Neural cell (in vitro differentiated cells): Measurements from ENCODE around the gene GAL. TPM values are rescaled to one million over a fixed set of nuclear protein-coding genes. Genes with fewer than 3 reads are reported as not detected.

Source experiments
- H2AFZ ChIP-seq: fragments of 200-600, 300-800 bp; sonication (generic), shearing (Covaris generic); 2 replicates; pipeline ENCODE4 v1.6.0; 2014; ENCODE audit warnings: low read depth, mild to moderate bottlenecking, antibody characterized with exemption, low read length, moderate library complexity
- H3F3A ChIP-seq: fragments of 200-600 bp; shearing (Covaris generic); 2 replicates; pipeline ENCODE4 v1.6.1; 2016; ENCODE audit warnings: mild to moderate bottlenecking, moderate library complexity, mixed read lengths, antibody characterized with exemption, low read length; ENCODE audit not compliant: insufficient read depth, poor library complexity, severe bottlenecking
- H3K27ac ChIP-seq: fragments of 200-600, 300-800 bp; sonication (generic), shearing (Covaris generic); 2 replicates; pipeline ENCODE4 v1.5.1; 2014; ENCODE audit warnings: mild to moderate bottlenecking, low read length, moderate library complexity
- H3K27me3 ChIP-seq: fragments of 300-800, 200-600 bp; sonication (generic), shearing (Covaris generic); 2 replicates; pipeline ENCODE4 v1.6.0; 2014; ENCODE audit warnings: mild to moderate bottlenecking, low read depth, low read length, moderate library complexity; ENCODE audit not compliant: insufficient read depth
- H3K36me3 ChIP-seq: fragments of 300-800, 200-600 bp; sonication (generic), shearing (Covaris generic); 2 replicates; pipeline ENCODE4 v1.5.1; 2014; ENCODE audit warnings: mild to moderate bottlenecking, antibody characterized with exemption, low read length, moderate library complexity; ENCODE audit not compliant: insufficient read depth
- H3K4me2 ChIP-seq: fragments of 300-800, 200-600 bp; sonication (generic), shearing (Covaris generic); 2 replicates; pipeline ENCODE4 v1.6.0; 2014; ENCODE audit warnings: mild to moderate bottlenecking, low read length
- H3K4me3 ChIP-seq: fragments of 300-800, 200-600 bp; sonication (generic), shearing (Covaris generic); 2 replicates; pipeline ENCODE4 v1.5.1; 2014; ENCODE audit warnings: mild to moderate bottlenecking, low read length, moderate library complexity
- H3K79me2 ChIP-seq: fragments of 200-600 bp; shearing (Covaris generic); replicated peaks from 2 replicates; pipeline ENCODE4 v1.6.0; 2014; ENCODE audit warnings: mild to moderate bottlenecking, low read length, moderate library complexity; ENCODE audit not compliant: insufficient read depth
- H3K9ac ChIP-seq: fragments of 300-800, 200-600 bp; sonication (generic), shearing (Covaris generic); 2 replicates; pipeline ENCODE4 v1.6.1; 2016; ENCODE audit warnings: mild to moderate bottlenecking, low read length, mixed read lengths
- H3K9me2 ChIP-seq: fragments of 200-600 bp; shearing (Covaris generic); 2 replicates; pipeline ENCODE4 v1.6.1; 2016; ENCODE audit warnings: mild to moderate bottlenecking, low read length, mixed read lengths; ENCODE audit not compliant: insufficient read depth
- H3K9me3 ChIP-seq: fragments of 200-600, 300-800 bp; sonication (generic), shearing (Covaris generic); 2 replicates; pipeline ENCODE4 v1.6.1; 2016; ENCODE audit warnings: mild to moderate bottlenecking, mixed run types, low read length, moderate library complexity, mixed read lengths
- H4K20me1 ChIP-seq: fragments of 200-600 bp; shearing (Covaris generic); 2 replicates; pipeline ENCODE4 v1.6.1; 2016; ENCODE audit warnings: mild to moderate bottlenecking, mixed run types; ENCODE audit not compliant: insufficient read depth
- CTCF ChIP-seq: fragments of 450-650 bp; IDR thresholded peaks from 2 replicates; pipeline ENCODE4 v1.5.1; 2014; ENCODE audit warnings: antibody characterized with exemption, mild to moderate bottlenecking, moderate library complexity; ENCODE audit not compliant: poor library complexity, severe bottlenecking
- EP300 ChIP-seq: fragments of 450-650 bp; conservative IDR thresholded peaks from 2 replicates; pipeline ENCODE4 v1.6.1; 2014; ENCODE audit warnings: antibody characterized with exemption, mild to moderate bottlenecking, moderate library complexity; ENCODE audit not compliant: poor library complexity, severe bottlenecking
- EZH2 ChIP-seq: fragments of 200-600, 300-800 bp; shearing (Covaris generic), sonication (generic); IDR thresholded peaks from 2 replicates; pipeline ENCODE4 v1.6.1; 2014; ENCODE audit warnings: antibody characterized with exemption, low read length, borderline replicate concordance, mild to moderate bottlenecking; ENCODE audit not compliant: insufficient read depth, poor library complexity, severe bottlenecking
- MXI1 ChIP-seq: fragments of 450-650 bp; conservative IDR thresholded peaks from 2 replicates; pipeline ENCODE4 v1.6.1; 2014; ENCODE audit warnings: antibody characterized with exemption, mild to moderate bottlenecking; ENCODE audit not compliant: poor library complexity, severe bottlenecking
- POLR2AphosphoS5 ChIP-seq: IDR thresholded peaks from 2 replicates; pipeline ENCODE4 v1.6.1; 2012
- RAD21 ChIP-seq: fragments of 450-650 bp; conservative IDR thresholded peaks from 2 replicates; pipeline ENCODE4 v1.6.1; 2014; ENCODE audit warnings: antibody characterized with exemption, mild to moderate bottlenecking, moderate library complexity
- SMC3 ChIP-seq: fragments of 450-650 bp; conservative IDR thresholded peaks from 2 replicates; pipeline ENCODE4 v1.6.1; 2014; ENCODE audit warnings: antibody characterized with exemption, mild to moderate bottlenecking, moderate library complexity; ENCODE audit not compliant: poor library complexity
- TAF1 ChIP-seq: IDR thresholded peaks from 2 replicates; pipeline ENCODE4 v1.6.1; 2012; ENCODE audit warnings: low read depth
- polyA plus RNA-seq: library from polyadenylated mRNA; depleted of rRNA; stranded (reverse); fragments of >200 nt; gene quantifications from 2 replicates; pipeline ENCODE4 v1.2.3, GENCODE V29; 2014
- TF ChIP-seq, protein P1 (sequence below): IDR thresholded peaks from 2 replicates; pipeline ENCODE4 v1.6.1; 2012; ENCODE audit warnings: borderline replicate concordance

Gene GAL
- polyA plus RNA-seq, 1 donor from 2014 or later: 2.1 TPM

DNA sequence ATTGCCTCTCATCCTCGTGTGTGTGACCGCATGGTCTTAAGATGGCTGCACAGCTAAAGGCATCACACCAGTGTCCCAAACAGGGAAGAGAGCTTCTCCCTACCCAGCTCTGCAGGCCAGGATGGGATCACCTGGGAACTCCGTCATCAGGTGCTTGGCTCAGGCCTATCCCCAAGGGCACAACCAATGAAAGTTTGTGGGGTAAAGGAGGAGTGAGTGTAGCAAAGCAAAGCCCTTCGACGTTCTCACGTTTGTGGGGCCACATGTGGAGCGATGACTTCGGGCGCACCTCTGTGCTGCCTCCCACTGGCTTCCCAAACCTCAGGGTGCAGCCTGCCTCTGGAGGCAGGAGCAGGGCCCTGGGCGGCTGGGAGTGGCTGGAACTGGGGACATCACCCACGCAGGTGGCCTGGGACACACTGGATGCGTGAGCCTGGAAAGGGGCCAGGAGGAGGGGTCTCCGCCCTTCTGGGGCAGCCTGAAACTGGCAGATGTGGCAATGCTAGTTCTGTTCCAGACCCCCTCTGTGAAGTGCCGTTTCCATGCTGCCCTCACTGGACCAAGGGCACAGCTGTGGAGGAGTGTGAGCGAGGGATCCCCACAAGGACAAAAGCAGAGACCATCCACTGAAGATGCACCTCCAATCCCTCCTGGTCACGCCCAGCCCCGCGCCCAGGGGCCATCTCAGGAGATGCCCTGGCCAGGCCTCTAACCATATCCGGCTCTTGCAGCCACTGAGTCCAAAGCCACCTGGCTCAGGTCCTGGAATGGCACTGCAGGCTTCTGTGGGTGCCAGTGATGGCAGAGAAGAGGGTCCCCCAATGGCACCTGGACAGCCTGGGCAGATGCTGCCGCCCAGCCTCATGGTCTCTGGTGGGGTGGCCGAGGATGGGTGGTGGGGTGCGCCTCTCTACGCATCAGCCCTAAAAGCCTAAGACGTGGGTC is 30.6 kb upstream of the GAL start:
- H3K9me3 ChIP-seq: peaks cover 13% of the 10 kb centered on the region
- H3K4me3 ChIP-seq: no peak overlapping the region
- no peaks in the 10 kb centered on the region for H3K36me3 ChIP-seq
- no peaks in the 10 kb centered on the region for H3K27me3 ChIP-seq
- no peaks in the 10 kb centered on the region for H3K79me2 ChIP-seq
- no peaks in the 10 kb centered on the region for H4K20me1 ChIP-seq
- no peaks in the 10 kb centered on the region for H3F3A ChIP-seq
- no peak overlapping the region for H3K27ac ChIP-seq
- H3K4me2 ChIP-seq: no peak overlapping the region
- H3K9ac ChIP-seq: no peak overlapping the region
- no peak overlapping the region for H2AFZ ChIP-seq
- H3K9me2 ChIP-seq: no peaks in the 10 kb centered on the region
- TF ChIP-seq TAF1 (no peak), EP300 (no peak), MXI1 (no peak), RAD21 (no peak), EZH2 (no peak), CTCF (no peak), SMC3 (no peak), POLR2AphosphoS5 (no peak)
- TF ChIP-seq, protein P1, sequence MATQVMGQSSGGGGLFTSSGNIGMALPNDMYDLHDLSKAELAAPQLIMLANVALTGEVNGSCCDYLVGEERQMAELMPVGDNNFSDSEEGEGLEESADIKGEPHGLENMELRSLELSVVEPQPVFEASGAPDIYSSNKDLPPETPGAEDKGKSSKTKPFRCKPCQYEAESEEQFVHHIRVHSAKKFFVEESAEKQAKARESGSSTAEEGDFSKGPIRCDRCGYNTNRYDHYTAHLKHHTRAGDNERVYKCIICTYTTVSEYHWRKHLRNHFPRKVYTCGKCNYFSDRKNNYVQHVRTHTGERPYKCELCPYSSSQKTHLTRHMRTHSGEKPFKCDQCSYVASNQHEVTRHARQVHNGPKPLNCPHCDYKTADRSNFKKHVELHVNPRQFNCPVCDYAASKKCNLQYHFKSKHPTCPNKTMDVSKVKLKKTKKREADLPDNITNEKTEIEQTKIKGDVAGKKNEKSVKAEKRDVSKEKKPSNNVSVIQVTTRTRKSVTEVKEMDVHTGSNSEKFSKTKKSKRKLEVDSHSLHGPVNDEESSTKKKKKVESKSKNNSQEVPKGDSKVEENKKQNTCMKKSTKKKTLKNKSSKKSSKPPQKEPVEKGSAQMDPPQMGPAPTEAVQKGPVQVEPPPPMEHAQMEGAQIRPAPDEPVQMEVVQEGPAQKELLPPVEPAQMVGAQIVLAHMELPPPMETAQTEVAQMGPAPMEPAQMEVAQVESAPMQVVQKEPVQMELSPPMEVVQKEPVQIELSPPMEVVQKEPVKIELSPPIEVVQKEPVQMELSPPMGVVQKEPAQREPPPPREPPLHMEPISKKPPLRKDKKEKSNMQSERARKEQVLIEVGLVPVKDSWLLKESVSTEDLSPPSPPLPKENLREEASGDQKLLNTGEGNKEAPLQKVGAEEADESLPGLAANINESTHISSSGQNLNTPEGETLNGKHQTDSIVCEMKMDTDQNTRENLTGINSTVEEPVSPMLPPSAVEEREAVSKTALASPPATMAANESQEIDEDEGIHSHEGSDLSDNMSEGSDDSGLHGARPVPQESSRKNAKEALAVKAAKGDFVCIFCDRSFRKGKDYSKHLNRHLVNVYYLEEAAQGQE: no peak

GRCh38 chr11:68654978-68655377 is 29.4 kb upstream of the GAL start:
- Histone ChIP-seq H4K20me1 (no peaks in the 10 kb centered on the region), H3K4me3 (no peak overlapping the region), H3K9me3 (peaks cover 13% of the 10 kb centered on the region), H3K27ac (no peak overlapping the region), H3K27me3 (no peaks in the 10 kb centered on the region), H3K79me2 (no peaks in the 10 kb centered on the region), H3K9ac (no peak overlapping the region), H3F3A (no peaks in the 10 kb centered on the region), H2AFZ (no peak overlapping the region), H3K36me3 (no peaks in the 10 kb centered on the region), H3K4me2 (no peak overlapping the region), H3K9me2 (no peaks in the 10 kb centered on the region)
- TF ChIP-seq RAD21: no peak
- TF ChIP-seq POLR2AphosphoS5: no peak
- no peak for TF ChIP-seq EP300
- TF ChIP-seq SMC3: no peak
- no peak for TF ChIP-seq EZH2
- TF ChIP-seq CTCF: no peak
- TF ChIP-seq MXI1: no peak
- no peak for TF ChIP-seq TAF1
